Measurements from ENCODE around the gene CREG2.

DNA sequence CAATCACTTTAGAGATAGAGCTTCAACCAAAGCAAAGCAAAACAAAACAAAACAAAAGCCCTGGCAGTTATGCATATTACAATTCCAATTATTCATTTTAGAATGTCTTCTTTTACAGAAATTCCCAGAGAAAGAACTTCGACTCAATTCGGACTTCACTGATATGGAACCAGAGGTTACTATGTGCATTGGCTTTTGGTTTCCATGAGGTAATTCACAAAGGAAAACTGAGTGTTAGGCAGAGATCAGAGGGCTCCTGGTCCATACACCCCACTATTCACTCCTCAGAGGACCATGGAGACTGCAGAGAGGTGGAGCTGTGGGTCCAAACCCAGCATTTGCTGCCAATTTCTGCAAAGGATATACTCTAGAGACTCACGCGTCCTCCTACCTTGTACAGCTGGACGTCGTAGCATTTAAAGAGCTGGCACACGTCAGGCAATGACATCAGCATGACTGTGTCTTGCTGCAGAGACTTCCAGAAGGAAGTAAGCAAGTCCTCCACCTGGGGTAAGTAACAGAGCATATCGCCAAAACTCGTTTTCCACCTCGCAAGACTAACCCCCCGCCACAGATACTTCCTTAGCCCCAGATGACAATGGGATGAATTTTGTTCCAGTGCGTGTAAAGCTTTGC, 31.3 kb upstream of the CREG2 start:
- no peak for TF ChIP-seq CTCF (IDR thresholded peaks at IDR 0.05)
- TF ChIP-seq EZH2 (IDR thresholded peaks at IDR 0.05; ENCODE audit: borderline replicate concordance, insufficient read depth, low read depth, low read length, poor library complexity, severe bottlenecking) = no peak

All from B cell (primary cell).